ENCODE results near the gene COQ5.
"Not testable (repeated sequence)": the region's sequence is repeated elsewhere in the genome, so short reads cannot be mapped to it uniquely, and the experiment has no call there.

COQ5 gene

GRCh38 chr12:120489018-120489417 lies 39.9 kb downstream of the COQ5 start:
- FAIRE-seq (no peak), DNase-seq (ENCODE audit: insufficient read length, low spot score) (no peak)
- TF ChIP-seq, protein P1, sequence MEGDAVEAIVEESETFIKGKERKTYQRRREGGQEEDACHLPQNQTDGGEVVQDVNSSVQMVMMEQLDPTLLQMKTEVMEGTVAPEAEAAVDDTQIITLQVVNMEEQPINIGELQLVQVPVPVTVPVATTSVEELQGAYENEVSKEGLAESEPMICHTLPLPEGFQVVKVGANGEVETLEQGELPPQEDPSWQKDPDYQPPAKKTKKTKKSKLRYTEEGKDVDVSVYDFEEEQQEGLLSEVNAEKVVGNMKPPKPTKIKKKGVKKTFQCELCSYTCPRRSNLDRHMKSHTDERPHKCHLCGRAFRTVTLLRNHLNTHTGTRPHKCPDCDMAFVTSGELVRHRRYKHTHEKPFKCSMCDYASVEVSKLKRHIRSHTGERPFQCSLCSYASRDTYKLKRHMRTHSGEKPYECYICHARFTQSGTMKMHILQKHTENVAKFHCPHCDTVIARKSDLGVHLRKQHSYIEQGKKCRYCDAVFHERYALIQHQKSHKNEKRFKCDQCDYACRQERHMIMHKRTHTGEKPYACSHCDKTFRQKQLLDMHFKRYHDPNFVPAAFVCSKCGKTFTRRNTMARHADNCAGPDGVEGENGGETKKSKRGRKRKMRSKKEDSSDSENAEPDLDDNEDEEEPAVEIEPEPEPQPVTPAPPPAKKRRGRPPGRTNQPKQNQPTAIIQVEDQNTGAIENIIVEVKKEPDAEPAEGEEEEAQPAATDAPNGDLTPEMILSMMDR (IDR thresholded peaks at IDR 0.05; ENCODE audit: insufficient read depth, missing control alignments): no peak

GRCh38 chr12:120488057-120488640 lies 40.8 kb downstream of the COQ5 start:
- FAIRE-seq (no peak), DNase-seq (ENCODE audit: insufficient read length, low spot score) (no peak)
- TF ChIP-seq, protein P1 (IDR thresholded peaks at IDR 0.05; ENCODE audit: insufficient read depth, missing control alignments): no peak

DNA sequence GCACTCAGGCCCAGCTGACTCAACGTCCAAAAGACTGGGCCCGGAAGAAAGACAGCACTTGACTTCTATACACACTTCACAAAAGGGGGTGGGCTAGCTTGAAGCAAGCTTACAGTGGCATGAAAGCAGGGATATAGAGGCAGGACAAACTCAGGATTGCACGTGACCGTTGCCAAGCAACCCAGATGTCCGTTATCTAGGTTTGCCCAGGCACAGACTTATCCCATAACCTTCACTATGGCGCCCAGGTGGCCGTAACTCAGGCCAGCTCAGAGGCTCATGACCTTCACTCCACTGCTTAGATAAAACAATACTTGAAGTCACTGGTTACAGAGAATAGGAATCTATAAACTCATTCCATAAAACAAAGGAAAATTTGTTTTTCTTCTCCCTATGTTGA lies 41.4 kb downstream of the COQ5 start:
- not testable (repeated sequence) for FAIRE-seq; DNase-seq (ENCODE audit: insufficient read length, low spot score)

DNA sequence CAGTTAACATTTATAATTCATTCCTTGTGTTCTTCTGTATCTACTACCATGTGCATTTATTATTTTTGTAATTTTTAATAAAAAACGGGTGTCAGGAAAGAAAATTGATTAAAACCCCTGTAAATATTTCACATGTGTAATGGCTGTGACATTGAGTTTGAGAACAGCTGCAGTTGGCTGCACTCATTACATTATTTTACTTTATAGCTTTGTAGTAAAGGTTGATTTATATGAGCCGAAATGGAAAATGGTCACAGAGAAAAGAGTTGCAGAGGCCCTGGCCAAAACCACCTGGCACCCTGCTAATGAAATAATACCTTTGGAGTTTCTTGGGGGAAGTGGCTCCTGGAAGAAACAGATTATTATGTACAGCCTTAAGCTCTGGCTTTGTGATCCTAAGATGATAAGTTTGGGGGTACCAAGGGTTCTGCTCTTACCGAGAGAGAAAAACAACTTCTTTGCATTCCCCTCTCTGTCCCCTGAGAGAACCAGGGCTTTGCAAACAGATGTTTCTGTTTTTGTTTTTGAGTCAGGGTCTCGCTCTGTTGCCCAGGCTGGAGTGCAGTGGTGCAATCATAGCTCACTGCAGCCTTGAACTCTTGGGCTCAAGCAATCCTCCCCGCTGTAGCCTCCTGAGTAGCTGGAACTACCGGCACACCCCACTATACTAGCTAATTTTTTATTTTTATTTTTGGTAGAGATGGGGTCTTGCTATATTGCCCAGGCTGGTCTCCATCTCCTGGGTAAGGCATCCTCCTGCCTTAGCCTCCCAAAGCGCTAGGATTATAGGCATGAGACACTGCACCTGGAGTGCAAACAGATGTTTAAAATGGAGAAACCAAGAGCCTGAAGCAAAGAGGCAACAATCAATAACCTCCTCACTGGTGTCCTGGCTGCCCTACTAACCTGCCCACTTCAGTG lies 42.7 kb downstream of the COQ5 start:
- TF ChIP-seq, protein P1 (IDR thresholded peaks at IDR 0.05; ENCODE audit: insufficient read depth, missing control alignments): no peak
- FAIRE-seq (no peak), DNase-seq (ENCODE audit: insufficient read length, low spot score) (no peak)

GRCh38 chr12:120483621-120484020 lies 45.3 kb downstream of the COQ5 start:
- no peak for DNase-seq (ENCODE audit: insufficient read length, low spot score)
- TF ChIP-seq, protein P1 (IDR thresholded peaks at IDR 0.05; ENCODE audit: insufficient read depth, missing control alignments): no peak
- FAIRE-seq: no peak

GRCh38 chr12:120481022-120481767 lies 47.8 kb downstream of the COQ5 start:
- no peak for FAIRE-seq
- DNase-seq (ENCODE audit: insufficient read length, low spot score): no peak
- TF ChIP-seq, protein P1 (IDR thresholded peaks at IDR 0.05; ENCODE audit: insufficient read depth, missing control alignments): no peak

GRCh38 chr12:120480211-120480610 lies 48.7 kb downstream of the COQ5 start:
- FAIRE-seq (no peak), DNase-seq (ENCODE audit: insufficient read length, low spot score) (no peak)
- TF ChIP-seq, protein P1 (IDR thresholded peaks at IDR 0.05; ENCODE audit: insufficient read depth, missing control alignments): no peak

All from D721Med (cell line).